ENCODE measurements around the gene CAMTA1. TPM values are rescaled to one million over a fixed set of nuclear protein-coding genes. Genes with fewer than 3 reads are reported as not detected.

Gene CAMTA1
- total and polyA plus RNA-seq, 4 donors, result 48.1 to 140 (median 52.3) TPM

GRCh38 chr1:6971699-6972098 lies 186.4 kb downstream of the CAMTA1 start:
- Histone ChIP-seq H3K27ac (ENCODE audit: low read depth in 1 of 2, low read length in 1 of 2) (no peak overlapping the region), H3K9ac (ENCODE audit: insufficient read depth in 1 of 2, low read length in 2 of 2) (no peak overlapping the region), H3K36me3 (ENCODE audit: control insufficient read depth in 4 of 4, insufficient read depth in 4 of 4, low read length in 4 of 4) (no peaks in the 10 kb centered on the region), H3K4me1 (ENCODE audit: control insufficient read depth in 5 of 5, insufficient read depth in 5 of 5, low read length in 5 of 5) (peaks cover 0 to 27% (median 6%) of the 10 kb centered on the region in 5 donors), H3K9me3 (ENCODE audit: control insufficient read depth in 4 of 4, insufficient read depth in 3 of 4, low read length in 3 of 4) (peaks cover 0 to 1% (median 0%) of the 10 kb centered on the region in 4 donors), H3K27me3 (ENCODE audit: control insufficient read depth in 3 of 3, insufficient read depth in 3 of 3, low read length in 2 of 3) (peaks cover 0 to 15% (median 0%) of the 10 kb centered on the region in 3 donors), H3K4me3 (no peak overlapping the region)
- ATAC-seq (ENCODE audit: insufficient read depth, low FRiP score) (no peak), DNase-seq (no peak)
- TF ChIP-seq, protein P1, sequence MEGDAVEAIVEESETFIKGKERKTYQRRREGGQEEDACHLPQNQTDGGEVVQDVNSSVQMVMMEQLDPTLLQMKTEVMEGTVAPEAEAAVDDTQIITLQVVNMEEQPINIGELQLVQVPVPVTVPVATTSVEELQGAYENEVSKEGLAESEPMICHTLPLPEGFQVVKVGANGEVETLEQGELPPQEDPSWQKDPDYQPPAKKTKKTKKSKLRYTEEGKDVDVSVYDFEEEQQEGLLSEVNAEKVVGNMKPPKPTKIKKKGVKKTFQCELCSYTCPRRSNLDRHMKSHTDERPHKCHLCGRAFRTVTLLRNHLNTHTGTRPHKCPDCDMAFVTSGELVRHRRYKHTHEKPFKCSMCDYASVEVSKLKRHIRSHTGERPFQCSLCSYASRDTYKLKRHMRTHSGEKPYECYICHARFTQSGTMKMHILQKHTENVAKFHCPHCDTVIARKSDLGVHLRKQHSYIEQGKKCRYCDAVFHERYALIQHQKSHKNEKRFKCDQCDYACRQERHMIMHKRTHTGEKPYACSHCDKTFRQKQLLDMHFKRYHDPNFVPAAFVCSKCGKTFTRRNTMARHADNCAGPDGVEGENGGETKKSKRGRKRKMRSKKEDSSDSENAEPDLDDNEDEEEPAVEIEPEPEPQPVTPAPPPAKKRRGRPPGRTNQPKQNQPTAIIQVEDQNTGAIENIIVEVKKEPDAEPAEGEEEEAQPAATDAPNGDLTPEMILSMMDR (IDR thresholded peaks at IDR 0.05; ENCODE audit: control extremely low read depth, extremely low read depth), result no peak
- 91 to 93% methylated on average over 11 of the region's 11 CpGs for WGBS, 2 donors

DNA sequence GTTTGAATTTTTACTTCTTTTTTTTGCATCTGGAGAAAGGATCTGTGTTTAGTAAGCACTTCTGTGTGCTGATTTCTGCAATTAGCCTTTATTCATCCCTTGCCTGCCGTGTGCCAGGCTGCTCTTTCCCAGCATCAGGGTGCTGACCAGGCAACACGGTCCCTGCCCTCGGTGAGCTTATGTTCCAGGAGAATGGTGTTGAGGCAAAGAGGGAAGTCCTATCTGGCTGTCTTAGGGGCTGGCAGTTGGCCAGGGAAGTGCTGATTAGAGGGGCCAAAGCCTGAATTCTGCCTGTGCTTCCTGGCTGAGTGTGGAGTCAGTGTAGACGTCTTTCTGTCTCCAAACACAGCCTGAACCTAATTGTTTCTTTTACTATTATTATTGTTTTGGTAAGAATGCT lies 187.1 kb downstream of the CAMTA1 start:
- Histone ChIP-seq H3K4me3 (no peak overlapping the region), H3K27ac (ENCODE audit: low read depth in 1 of 2, low read length in 1 of 2) (no peak overlapping the region), H3K27me3 (ENCODE audit: control insufficient read depth in 3 of 3, insufficient read depth in 3 of 3, low read length in 2 of 3) (peaks cover 0 to 14% (median 0%) of the 10 kb centered on the region in 3 donors), H3K9me3 (ENCODE audit: control insufficient read depth in 4 of 4, insufficient read depth in 3 of 4, low read length in 3 of 4) (peaks cover 0 to 1% (median 0%) of the 10 kb centered on the region in 4 donors), H3K36me3 (ENCODE audit: control insufficient read depth in 4 of 4, insufficient read depth in 4 of 4, low read length in 4 of 4) (no peaks in the 10 kb centered on the region), H3K9ac (ENCODE audit: insufficient read depth in 1 of 2, low read length in 2 of 2) (no peak overlapping the region), H3K4me1 (ENCODE audit: control insufficient read depth in 5 of 5, insufficient read depth in 5 of 5, low read length in 5 of 5) (peaks cover 0 to 27% (median 6%) of the 10 kb centered on the region in 5 donors)
- WGBS, 2 donors, result 56 to 64% methylated on average over 4 of the region's 4 CpGs
- no peak for ATAC-seq (ENCODE audit: insufficient read depth, low FRiP score)
- peak in 2 of 3 donors; percentile 23 to 29 for DNase-seq
- TF ChIP-seq, protein P1 (IDR thresholded peaks at IDR 0.05; ENCODE audit: control extremely low read depth, extremely low read depth), result no peak

DNA sequence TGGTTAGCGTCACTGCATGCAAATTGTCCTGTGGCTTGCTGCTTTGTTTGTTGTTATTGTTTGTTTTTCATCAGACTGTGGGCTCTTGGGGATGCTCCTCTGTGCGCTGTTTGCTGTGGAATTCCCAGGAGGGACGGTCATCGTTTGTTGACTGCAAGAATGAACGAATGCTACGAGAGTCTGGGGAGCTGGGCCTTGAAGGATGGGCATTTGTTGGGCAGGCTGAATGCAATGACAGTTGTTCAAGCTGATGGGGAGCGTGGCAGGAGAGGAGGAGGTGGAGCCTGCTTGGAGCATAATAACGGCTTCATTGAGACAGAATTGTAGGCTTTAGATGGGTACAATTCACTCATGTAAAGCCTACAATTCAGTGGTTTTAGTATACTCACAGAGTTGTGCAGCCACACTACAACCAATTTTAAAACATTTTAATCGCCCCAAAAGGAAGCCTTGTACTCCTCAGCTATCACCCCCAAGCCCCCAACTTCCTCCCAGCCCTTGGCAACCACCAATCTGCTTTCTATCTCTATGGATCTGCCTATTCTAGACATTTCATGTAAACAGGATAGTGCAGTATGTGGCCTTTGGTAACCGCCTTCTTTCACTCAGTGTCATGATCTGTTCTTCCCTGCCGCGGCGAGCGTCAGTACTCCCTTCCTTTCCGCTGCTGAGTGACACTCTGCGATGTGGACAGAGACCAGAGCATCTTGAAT lies 190.2 kb downstream of the CAMTA1 start:
- H3K4me3 ChIP-seq, result no peak overlapping the region
- H3K27me3 ChIP-seq (ENCODE audit: control insufficient read depth in 3 of 3, insufficient read depth in 3 of 3, low read length in 2 of 3), result peaks cover 0 to 3% (median 0%) of the 10 kb centered on the region in 3 donors
- ATAC-seq (ENCODE audit: insufficient read depth, low FRiP score) (no peak), DNase-seq (peak; percentile 43 to 80 (median 62))
- no peaks in the 10 kb centered on the region for H3K36me3 ChIP-seq (ENCODE audit: control insufficient read depth in 4 of 4, insufficient read depth in 4 of 4, low read length in 4 of 4)
- H3K9ac ChIP-seq (ENCODE audit: insufficient read depth in 1 of 2, low read length in 2 of 2), result no peak overlapping the region
- WGBS, 2 donors, result 71 to 76% methylated on average over 16 of the region's 16 CpGs
- peaks cover 0 to 27% (median 6%) of the 10 kb centered on the region in 5 donors for H3K4me1 ChIP-seq (ENCODE audit: control insufficient read depth in 5 of 5, insufficient read depth in 5 of 5, low read length in 5 of 5)
- no peaks in the 10 kb centered on the region for H3K9me3 ChIP-seq (ENCODE audit: control insufficient read depth in 4 of 4, insufficient read depth in 3 of 4, low read length in 3 of 4)
- TF ChIP-seq, protein P1 (IDR thresholded peaks at IDR 0.05; ENCODE audit: control extremely low read depth, extremely low read depth), result no peak
- no peak overlapping the region for H3K27ac ChIP-seq (ENCODE audit: low read depth in 1 of 2, low read length in 1 of 2)

Measured in lung (tissue), 12 donors.